ENCODE data around the gene SRSF5.
"Not testable (repeated sequence)": the region's sequence is repeated elsewhere in the genome, so short reads cannot be mapped to it uniquely, and the experiment has no call there.

The SRSF5 gene

GRCh38 chr14:69804902-69805301 is 38.0 kb downstream of the SRSF5 start:
- no peak for DNase-seq (ENCODE audit: low read depth in 1 of 2, low spot score in 1 of 2)

DNA sequence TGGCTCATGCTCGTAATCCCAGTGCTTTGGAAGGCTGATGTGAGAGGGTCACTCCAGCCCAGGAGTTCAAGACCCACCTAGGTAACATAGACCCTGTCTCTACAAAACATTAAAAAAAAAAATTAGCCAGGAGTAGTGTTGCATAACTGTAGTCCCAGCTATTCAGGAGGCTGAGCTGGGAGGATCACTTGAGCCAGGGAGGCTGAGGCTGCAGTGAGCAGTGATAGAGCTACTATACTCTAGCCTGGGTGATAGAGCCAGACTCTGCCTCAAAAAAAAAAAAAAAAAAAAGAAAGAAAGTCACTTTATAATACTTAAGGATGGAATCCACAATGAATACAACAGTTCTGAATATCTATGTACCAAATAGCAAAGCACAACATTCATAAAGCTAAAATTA is 40.2 kb downstream of the SRSF5 start:
- DNase-seq (ENCODE audit: low read depth in 1 of 2, low spot score in 1 of 2): no peak

GRCh38 chr14:69808919-69809808 is 42.2 kb downstream of the SRSF5 start:
- no peak for DNase-seq (ENCODE audit: low read depth in 1 of 2, low spot score in 1 of 2)

DNA sequence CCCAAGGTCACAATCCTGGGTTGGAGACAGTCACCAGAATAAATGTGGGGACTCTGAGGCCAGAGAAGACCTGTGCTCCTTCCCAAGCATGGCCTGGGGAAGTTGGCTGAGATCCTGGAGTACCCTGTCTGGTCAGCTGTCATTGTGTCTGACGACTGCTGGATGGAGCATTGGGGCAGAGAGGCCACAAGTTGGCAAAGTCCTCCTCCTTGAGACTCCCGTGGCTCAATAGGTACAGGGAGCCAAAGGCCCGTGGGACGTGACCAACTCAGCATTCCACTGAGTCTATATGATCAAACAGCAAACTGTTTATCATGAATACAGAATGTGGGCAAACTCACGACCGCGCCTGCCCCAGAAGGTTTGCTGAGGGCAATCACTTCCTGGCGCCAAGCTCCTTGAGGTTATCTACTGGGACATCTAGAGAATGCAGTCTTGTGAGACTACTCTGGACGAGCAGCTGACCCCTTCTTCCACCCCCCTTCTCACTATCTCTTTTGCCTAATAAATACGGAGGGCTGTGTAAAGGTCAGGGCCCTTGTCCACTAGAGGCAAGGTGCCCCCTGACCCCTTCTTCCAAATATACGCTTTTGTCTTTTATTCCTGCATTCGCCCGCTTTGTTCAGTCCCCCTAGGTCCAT is 44.4 kb downstream of the SRSF5 start:
- DNase-seq (ENCODE audit: low read depth in 1 of 2, low spot score in 1 of 2): no peak

GRCh38 chr14:69811868-69812252 is 44.9 kb downstream of the SRSF5 start:
- DNase-seq (ENCODE audit: low read depth in 1 of 2, low spot score in 1 of 2): no peak

DNA sequence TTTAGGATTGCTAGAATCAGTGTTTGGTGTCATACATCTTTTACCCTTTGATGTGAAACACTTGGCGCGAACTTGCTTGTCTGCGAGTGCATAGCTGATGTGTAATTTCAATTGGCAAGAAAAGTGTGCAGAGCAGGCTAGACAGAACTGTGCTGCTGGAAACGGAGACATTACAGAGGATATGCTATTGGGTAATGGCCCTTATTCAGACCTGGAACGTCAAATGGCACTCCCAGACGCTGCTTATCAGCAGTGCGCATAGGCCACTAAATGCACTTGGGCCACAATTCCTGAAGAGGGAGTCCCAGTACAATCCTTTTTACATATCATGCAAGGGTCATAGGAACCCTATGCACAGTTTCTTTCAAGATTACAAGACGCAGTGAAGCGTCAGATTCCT is 45.8 kb downstream of the SRSF5 start:
- no peak for DNase-seq (ENCODE audit: low read depth in 1 of 2, low spot score in 1 of 2)

- DNase-seq (ENCODE audit: low read depth in 1 of 2, low spot score in 1 of 2): not testable (repeated sequence)
Observed at GRCh38 chr14:69813346-69813745, 46.4 kb downstream of the SRSF5 start.

- no peak for DNase-seq (ENCODE audit: low read depth in 1 of 2, low spot score in 1 of 2)
Observed at GRCh38 chr14:69814397-69814796, 47.5 kb downstream of the SRSF5 start.

DNA sequence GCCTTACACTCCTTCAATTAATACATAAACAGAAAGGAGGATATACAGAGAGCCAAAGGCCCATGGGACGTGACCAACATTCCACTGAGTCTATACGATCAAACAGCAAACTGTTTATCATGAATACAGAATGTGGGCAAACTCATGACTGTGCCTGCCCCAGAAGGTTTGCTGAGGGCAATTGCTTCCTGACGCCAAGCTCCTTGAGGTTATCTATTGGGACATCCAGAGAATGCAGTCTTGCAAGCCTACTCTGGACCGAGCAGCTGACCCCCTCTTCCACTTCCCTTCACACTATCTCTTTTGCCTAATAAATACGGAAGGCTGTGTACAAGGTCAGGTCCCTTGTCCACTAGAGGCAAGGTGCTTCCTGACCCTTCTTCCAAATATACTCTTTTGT is 48.6 kb downstream of the SRSF5 start:
- DNase-seq (ENCODE audit: low read depth in 1 of 2, low spot score in 1 of 2): no peak

- no peak for DNase-seq (ENCODE audit: low read depth in 1 of 2, low spot score in 1 of 2)
Observed at GRCh38 chr14:69816216-69816615, 49.3 kb downstream of the SRSF5 start.

DNA sequence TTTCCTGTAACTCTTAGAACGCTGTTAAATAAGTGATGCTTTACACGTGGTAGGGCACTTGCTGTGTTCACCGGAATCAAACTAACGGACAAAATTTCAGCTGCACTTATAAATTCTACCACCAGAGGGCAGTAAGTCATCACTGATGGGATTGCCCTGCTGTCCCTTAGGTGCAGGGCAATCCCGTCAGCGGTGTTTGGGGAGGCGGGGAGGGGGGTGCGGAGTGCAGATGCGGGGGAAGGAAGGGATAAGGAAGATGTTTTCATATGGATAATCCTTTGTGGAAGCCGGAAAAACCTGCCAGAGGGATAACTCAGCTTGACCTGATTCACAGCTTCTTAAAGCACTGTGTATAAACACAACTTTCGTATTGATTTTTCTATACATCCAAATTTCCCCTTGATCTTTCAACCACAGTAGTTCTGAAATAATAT is 51.8 kb downstream of the SRSF5 start:
- DNase-seq (ENCODE audit: low read depth in 1 of 2, low spot score in 1 of 2): peak in 1 of 2 donors; percentile 16

DNA sequence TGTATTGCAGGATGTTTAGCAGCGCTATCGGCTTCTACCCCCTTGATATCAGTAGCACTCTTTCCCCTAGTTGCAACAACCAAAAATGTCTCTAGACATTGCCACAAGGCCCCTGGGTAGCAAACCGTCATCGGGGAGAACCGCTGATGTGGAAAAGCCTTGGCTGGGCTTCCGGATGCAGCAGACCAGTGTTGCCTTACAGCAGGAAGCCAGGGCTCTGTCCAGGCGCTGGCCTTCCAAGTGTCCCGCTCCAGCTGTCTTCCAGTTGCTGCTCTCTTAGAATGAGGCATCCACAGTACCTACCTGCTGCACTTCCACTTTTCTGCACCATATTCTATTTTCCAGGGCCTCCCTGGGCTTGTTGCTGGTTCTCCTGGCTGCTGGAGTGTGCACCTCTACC is 52.7 kb downstream of the SRSF5 start:
- no peak for DNase-seq (ENCODE audit: low read depth in 1 of 2, low spot score in 1 of 2)

- DNase-seq (ENCODE audit: low read depth in 1 of 2, low spot score in 1 of 2): no peak
Observed at GRCh38 chr14:69820991-69821390, 54.0 kb downstream of the SRSF5 start.
